Neural crest cell (in vitro differentiated cells): ENCODE measurements around the gene VPS37C. TPM values are rescaled to one million over a fixed set of nuclear protein-coding genes. Genes with fewer than 3 reads are reported as not detected.

ENCODE experiments used
- DNase-seq: peaks from one replicate; pipeline ENCODE4 v3.0.0; 2021; ENCODE audit warnings: low read depth, mixed read lengths, low spot score
- H3K27ac Mint-ChIP-seq: one replicate; pipeline ENCODE4 v1.8.0; 2021; ENCODE audit warnings: mild to moderate bottlenecking, mixed read lengths; ENCODE audit not compliant: unreplicated experiment
- H3K27me3 Mint-ChIP-seq: 2 replicates; pipeline ENCODE4 v1.8.0; 2021; ENCODE audit warnings: low read depth, mild to moderate bottlenecking, mixed read lengths
- H3K36me3 Mint-ChIP-seq: 2 replicates; pipeline ENCODE4 v1.8.0; 2021; ENCODE audit warnings: low read depth, mild to moderate bottlenecking, mixed read lengths
- H3K4me1 Mint-ChIP-seq: 2 replicates; pipeline ENCODE4 v1.8.0; 2021; ENCODE audit warnings: mixed read lengths
- H3K4me3 Mint-ChIP-seq: one replicate; pipeline ENCODE4 v1.8.0; 2021; ENCODE audit warnings: mild to moderate bottlenecking, mixed read lengths
- H3K9me3 Mint-ChIP-seq: 2 replicates; pipeline ENCODE4 v1.8.0; 2021; ENCODE audit warnings: mixed read lengths
- CTCF ChIP-seq: fragments of 200-600 bp; sonication (generic); conservative IDR thresholded peaks from 2 replicates; pipeline ENCODE4 v1.5.0; 2021; ENCODE audit warnings: antibody characterized with exemption, mild to moderate bottlenecking
- total RNA-seq: library from RNA; stranded (reverse); gene quantifications from 2 replicates; pipeline ENCODE4 v1.2.1, GENCODE V29; 2021

VPS37C gene
- total RNA-seq, 1 donor from 2014 or later = 25.8 TPM

- Mint-ChIP-seq H3K27ac (peak overlapping the region; percentile 89), H3K9me3 (no peaks in the 10 kb centered on the region), H3K27me3 (no peaks in the 10 kb centered on the region), H3K4me3 (no peak overlapping the region), H3K4me1 (peaks cover 7% of the 10 kb centered on the region), H3K36me3 (no peaks in the 10 kb centered on the region)
- DNase-seq = no peak
- no peak for TF ChIP-seq CTCF
Observed at GRCh38 chr11:61120099-61120705, 41.0 kb downstream of the VPS37C start.

GRCh38 chr11:61119571-61119970 lies 41.7 kb downstream of the VPS37C start:
- Mint-ChIP-seq H3K36me3 (no peaks in the 10 kb centered on the region), H3K27me3 (no peaks in the 10 kb centered on the region), H3K4me3 (no peak overlapping the region), H3K27ac (peak overlapping the region; percentile 89), H3K4me1 (peaks cover 7% of the 10 kb centered on the region), H3K9me3 (no peaks in the 10 kb centered on the region)
- no peak for DNase-seq
- TF ChIP-seq CTCF = no peak

- Mint-ChIP-seq H3K4me1 (peaks cover 7% of the 10 kb centered on the region), H3K27me3 (no peaks in the 10 kb centered on the region), H3K9me3 (no peaks in the 10 kb centered on the region), H3K36me3 (no peaks in the 10 kb centered on the region), H3K27ac (no peak overlapping the region), H3K4me3 (no peak overlapping the region)
- TF ChIP-seq CTCF = no peak
- DNase-seq = no peak
Observed at GRCh38 chr11:61119055-61119454, 42.2 kb downstream of the VPS37C start.

GRCh38 chr11:61118406-61118805 lies 42.8 kb downstream of the VPS37C start:
- TF ChIP-seq CTCF = no peak
- Mint-ChIP-seq H3K4me1 (peaks cover 7% of the 10 kb centered on the region), H3K27me3 (no peaks in the 10 kb centered on the region), H3K27ac (no peak overlapping the region), H3K4me3 (no peak overlapping the region), H3K9me3 (no peaks in the 10 kb centered on the region), H3K36me3 (no peaks in the 10 kb centered on the region)
- no peak for DNase-seq

GRCh38 chr11:61118004-61118403 lies 43.2 kb downstream of the VPS37C start:
- no peak for DNase-seq
- Mint-ChIP-seq H3K9me3 (no peaks in the 10 kb centered on the region), H3K27me3 (no peaks in the 10 kb centered on the region), H3K27ac (no peak overlapping the region), H3K4me3 (no peak overlapping the region), H3K36me3 (no peaks in the 10 kb centered on the region), H3K4me1 (peaks cover 7% of the 10 kb centered on the region)
- TF ChIP-seq CTCF = no peak
